ENCODE data around the gene ITCH.

The ITCH gene

DNA sequence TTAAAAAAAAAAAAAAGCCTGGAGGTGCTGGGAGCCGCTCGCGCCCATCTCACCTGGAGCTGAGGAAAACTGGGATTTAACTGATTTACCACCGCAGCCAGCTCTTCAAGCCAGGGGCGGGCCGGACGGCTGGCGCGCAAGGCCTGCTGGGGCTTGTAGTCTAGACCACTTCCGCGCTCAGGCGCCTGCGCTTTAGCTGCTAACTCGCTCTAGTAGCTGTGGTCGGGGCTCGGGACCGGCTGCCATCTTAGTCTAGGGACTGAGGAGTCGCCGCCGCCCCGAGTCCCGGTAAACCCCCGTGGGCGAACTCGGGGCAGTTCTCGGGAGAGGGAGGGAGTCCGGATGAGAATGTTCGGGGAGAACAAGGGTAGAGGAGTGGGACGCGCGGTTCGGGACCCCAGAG is at the start of gene ITCH:
Gene ITCH, plus strand, starts transcription at position 212 of the 403 bp plus-strand sequence. CDS start 30,539 bp downstream, outside the sequence.
- TF ChIP-seq, protein P1, sequence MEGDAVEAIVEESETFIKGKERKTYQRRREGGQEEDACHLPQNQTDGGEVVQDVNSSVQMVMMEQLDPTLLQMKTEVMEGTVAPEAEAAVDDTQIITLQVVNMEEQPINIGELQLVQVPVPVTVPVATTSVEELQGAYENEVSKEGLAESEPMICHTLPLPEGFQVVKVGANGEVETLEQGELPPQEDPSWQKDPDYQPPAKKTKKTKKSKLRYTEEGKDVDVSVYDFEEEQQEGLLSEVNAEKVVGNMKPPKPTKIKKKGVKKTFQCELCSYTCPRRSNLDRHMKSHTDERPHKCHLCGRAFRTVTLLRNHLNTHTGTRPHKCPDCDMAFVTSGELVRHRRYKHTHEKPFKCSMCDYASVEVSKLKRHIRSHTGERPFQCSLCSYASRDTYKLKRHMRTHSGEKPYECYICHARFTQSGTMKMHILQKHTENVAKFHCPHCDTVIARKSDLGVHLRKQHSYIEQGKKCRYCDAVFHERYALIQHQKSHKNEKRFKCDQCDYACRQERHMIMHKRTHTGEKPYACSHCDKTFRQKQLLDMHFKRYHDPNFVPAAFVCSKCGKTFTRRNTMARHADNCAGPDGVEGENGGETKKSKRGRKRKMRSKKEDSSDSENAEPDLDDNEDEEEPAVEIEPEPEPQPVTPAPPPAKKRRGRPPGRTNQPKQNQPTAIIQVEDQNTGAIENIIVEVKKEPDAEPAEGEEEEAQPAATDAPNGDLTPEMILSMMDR (IDR thresholded peaks at IDR 0.05; ENCODE audit: low read depth, low read length, missing control alignments): no peak
- peak; percentile 81 for DNase-seq (ENCODE audit: extremely low read depth, low read depth)
- H3K4me3 ChIP-seq (replicated peaks; ENCODE audit: low read depth, low read length): peak within 1 kb of the TSS; percentile 86

GRCh38 chr20:34315236-34315635 is 47.8 kb upstream of the ITCH start:
- TF ChIP-seq, protein P1 (IDR thresholded peaks at IDR 0.05; ENCODE audit: low read depth, low read length, missing control alignments): no peak
- no peak overlapping the region for H3K4me3 ChIP-seq (replicated peaks; ENCODE audit: low read depth, low read length)
- no peak for DNase-seq (ENCODE audit: extremely low read depth, low read depth)

DNA sequence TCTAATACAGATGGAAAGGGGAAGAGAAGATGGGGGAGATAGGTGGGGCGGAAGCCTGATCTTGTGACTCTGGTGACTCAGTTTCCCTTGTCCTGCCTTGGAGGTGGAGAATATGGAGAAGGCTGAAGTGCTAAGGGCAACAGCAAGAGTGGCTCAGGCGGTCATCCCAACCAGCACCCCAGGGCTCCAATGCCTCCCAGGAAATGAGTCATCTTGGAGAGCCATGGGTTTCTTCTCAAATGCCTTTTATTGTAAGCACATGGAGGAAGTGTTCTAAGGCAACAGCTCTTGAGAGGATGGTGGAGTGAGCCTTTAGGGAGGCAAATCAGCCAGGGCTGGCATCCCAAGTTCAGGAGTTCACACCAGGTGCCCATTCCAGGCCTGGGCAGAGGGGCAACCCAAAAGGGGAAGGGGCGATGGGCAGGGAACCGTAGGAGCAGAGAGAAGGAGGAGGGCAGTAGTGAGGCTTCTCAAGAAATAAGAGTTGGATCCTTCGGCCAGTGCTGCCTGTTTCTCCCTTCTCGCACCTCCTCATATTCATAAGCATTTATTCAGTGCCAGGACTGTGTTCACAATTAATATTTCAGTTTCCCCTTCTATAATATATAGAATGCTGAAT is 46.8 kb upstream of the ITCH start:
- no peak overlapping the region for H3K4me3 ChIP-seq (replicated peaks; ENCODE audit: low read depth, low read length)
- DNase-seq (ENCODE audit: extremely low read depth, low read depth): no peak
- TF ChIP-seq, protein P1 (IDR thresholded peaks at IDR 0.05; ENCODE audit: low read depth, low read length, missing control alignments): no peak

DNA sequence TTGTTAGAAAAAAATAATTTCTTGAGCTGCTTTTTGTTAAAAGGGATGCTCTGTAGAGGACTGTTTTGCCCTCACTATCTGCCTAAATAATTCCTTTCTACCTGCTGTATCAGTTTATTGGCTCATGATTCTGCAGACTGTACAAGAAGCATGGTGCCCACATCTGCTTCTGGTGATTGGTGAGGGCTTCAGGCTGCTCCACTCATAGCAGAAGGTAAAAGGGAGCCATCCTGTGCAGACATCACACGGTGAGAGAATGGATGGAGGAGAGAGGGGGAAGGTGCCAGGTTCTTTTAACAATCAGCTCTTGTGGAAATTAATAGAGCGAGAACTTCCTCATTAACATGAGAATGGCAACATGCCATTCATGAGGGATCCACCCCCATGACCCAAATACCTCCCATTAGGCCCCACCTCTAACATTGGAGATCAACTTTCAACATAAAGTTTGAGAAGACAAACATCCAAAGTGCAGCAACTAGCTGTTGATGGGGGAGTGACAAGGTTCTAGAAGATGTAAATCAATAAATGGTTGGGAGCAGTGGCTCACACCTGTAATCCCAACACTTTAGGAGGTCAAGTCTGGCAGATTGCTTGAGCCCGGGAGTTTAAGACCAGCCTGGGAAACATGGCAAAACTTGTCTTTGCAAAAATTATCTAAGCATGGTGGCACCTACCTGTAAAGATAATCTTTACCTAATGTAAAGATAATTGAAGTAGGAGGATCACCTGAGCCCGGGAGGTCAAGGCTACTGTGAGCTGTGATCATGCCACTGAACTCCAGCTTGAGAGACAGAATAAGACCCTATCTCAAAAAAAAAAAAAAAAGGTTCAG is 44.2 kb upstream of the ITCH start:
- no peak overlapping the region for H3K4me3 ChIP-seq (replicated peaks; ENCODE audit: low read depth, low read length)
- DNase-seq (ENCODE audit: extremely low read depth, low read depth): no peak

GRCh38 chr20:34320861-34321260 is 42.2 kb upstream of the ITCH start:
- DNase-seq (ENCODE audit: extremely low read depth, low read depth): no peak
- TF ChIP-seq, protein P1 (IDR thresholded peaks at IDR 0.05; ENCODE audit: low read depth, low read length, missing control alignments): no peak
- H3K4me3 ChIP-seq (replicated peaks; ENCODE audit: low read depth, low read length): no peak overlapping the region

More for the DNA sequence above, 44.2 kb upstream of the ITCH start:
- TF ChIP-seq, protein P1 (IDR thresholded peaks at IDR 0.05; ENCODE audit: low read depth, low read length, missing control alignments): no peak

DNA sequence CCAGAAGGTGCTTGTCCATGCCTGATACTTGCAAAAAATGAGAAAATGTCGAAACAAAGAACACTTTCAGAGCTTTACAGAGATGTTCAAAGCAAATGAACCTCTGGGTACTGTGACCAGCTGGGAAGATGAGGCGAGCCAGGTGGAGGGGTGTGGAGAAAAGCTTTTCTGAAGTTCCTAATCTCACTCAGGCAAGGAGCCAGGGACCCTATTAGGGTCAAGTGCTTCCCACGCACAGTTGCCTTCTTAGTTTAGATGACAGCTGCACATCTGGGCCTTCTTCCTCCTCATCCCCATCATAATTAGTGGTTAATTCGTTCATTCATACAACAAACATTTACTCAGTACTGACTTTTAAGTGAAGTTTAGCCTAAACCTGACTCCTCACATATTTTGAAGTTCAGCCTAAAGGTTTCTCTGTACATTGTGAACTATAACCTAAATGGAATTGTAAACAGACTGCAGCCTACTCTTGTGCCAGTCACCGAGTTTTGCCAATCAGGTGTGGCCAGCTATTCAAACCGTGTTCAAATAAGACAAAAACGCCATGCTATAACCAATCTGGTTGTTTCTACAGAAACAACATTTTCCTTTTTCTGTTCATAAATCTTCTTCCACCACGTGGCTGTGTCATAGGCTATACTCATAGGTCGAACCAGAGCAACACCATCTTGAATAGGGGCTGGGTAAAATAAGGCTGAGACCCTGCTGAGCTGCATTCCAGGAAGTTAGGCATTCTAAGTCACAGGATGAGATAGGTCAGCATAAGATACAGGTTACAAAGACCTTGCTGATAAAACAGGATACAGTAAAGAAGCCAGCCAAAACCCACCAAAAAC is 40.6 kb upstream of the ITCH start:
- DNase-seq (ENCODE audit: extremely low read depth, low read depth): no peak

More for the DNA sequence above, 40.6 kb upstream of the ITCH start:
- H3K4me3 ChIP-seq (replicated peaks; ENCODE audit: low read depth, low read length): no peak overlapping the region
- TF ChIP-seq, protein P1 (IDR thresholded peaks at IDR 0.05; ENCODE audit: low read depth, low read length, missing control alignments): no peak

Measured in HFF-Myc (cell line).